WTC11 (cell line): ENCODE measurements around the gene NTRK3.

Experiments used
- CTCF ChIP-seq: fragments of 200-600 bp; IDR thresholded peaks from 2 replicates; pipeline ENCODE4 v1.8.0; 2022; ENCODE audit warnings: antibody characterized with exemption
- SP1 ChIP-seq: sonication (generic); formaldehyde crosslinking; conservative IDR thresholded peaks from 2 replicates; pipeline ENCODE4 v1.8.1; 2022; ENCODE audit warnings: missing genetic modification reagents
- ZNF416 ChIP-seq: fragments of 250-450 bp; sonication (Bioruptor Pico); IDR thresholded peaks from 2 replicates; pipeline ENCODE4 v1.9.0; 2021; ENCODE audit warnings: mild to moderate bottlenecking, inconsistent platforms

GRCh38 chr15:88230823-88231222 is 25.7 kb downstream of the NTRK3 start:
- TF ChIP-seq ZNF416 (no peak), SP1 (no peak), CTCF (no peak)
